SK-N-SH treated with all-trans-retinoic acid at 6 μM for 48 hours (cell line): ENCODE measurements around the gene LRRC38.

Experiments used
- ATAC-seq: fragments of 200-7000 bp; cut with Tn5 transposase; 3 replicates; pipeline ENCODE4 v1.9.1; 2020; ENCODE audit warnings: mild to moderate bottlenecking, moderate library complexity
- ARNTL ChIP-seq: fragments of 450-650 bp; formaldehyde crosslinking; IDR thresholded peaks from 2 replicates; pipeline ENCODE4 v1.5.0; 2020; ENCODE audit warnings: low read depth, mild to moderate bottlenecking, moderate library complexity, borderline replicate concordance
- BACH2 ChIP-seq: fragments of 250-450 bp; sonication (Bioruptor Pico); IDR thresholded peaks from 2 replicates; pipeline ENCODE4 v1.9.0; 2021; ENCODE audit warnings: mild to moderate bottlenecking, borderline replicate concordance
- CSDC2 ChIP-seq: fragments of 250-450 bp; sonication (Bioruptor Pico); IDR thresholded peaks from 2 replicates; pipeline ENCODE4 v1.5.0; 2020; ENCODE audit warnings: mild to moderate bottlenecking, moderate library complexity
- ESRRG ChIP-seq: fragments of 250-450 bp; sonication (Bioruptor Pico); IDR thresholded peaks from 2 replicates; pipeline ENCODE4 v1.6.1; 2021; ENCODE audit warnings: mild to moderate bottlenecking
- GLIS3 ChIP-seq: fragments of 250-450 bp; sonication (Bioruptor Pico); IDR thresholded peaks from 2 replicates; pipeline ENCODE4 v1.5.0; 2020; ENCODE audit warnings: mild to moderate bottlenecking, moderate library complexity
- OSR1 ChIP-seq: fragments of 250-450 bp; sonication (Bioruptor Pico); IDR thresholded peaks from 2 replicates; pipeline ENCODE4 v1.8.0; 2022; ENCODE audit warnings: moderate library complexity, mild to moderate bottlenecking, inconsistent platforms
- PATZ1 ChIP-seq: fragments of 250-450 bp; sonication (Bioruptor Pico); IDR thresholded peaks from 2 replicates; pipeline ENCODE4 v1.8.0; 2020; ENCODE audit warnings: mild to moderate bottlenecking, moderate library complexity, borderline replicate concordance
- RARB ChIP-seq: fragments of 250-450 bp; sonication (Bioruptor Pico); IDR thresholded peaks from 2 replicates; pipeline ENCODE4 v1.8.0; 2021; ENCODE audit warnings: mild to moderate bottlenecking, moderate library complexity
- SNAI2 ChIP-seq: fragments of 250-450 bp; sonication (Bioruptor Pico); IDR thresholded peaks from 2 replicates; pipeline ENCODE4 v1.5.0; 2020; ENCODE audit warnings: mild to moderate bottlenecking, moderate library complexity
- TCF4 ChIP-seq: fragments of 250-450 bp; sonication (Bioruptor Pico); IDR thresholded peaks from 2 replicates; pipeline ENCODE4 v1.8.0; 2021; ENCODE audit warnings: mild to moderate bottlenecking, moderate library complexity, borderline replicate concordance
- TOX ChIP-seq: fragments of 250-450 bp; sonication (Bioruptor Pico); IDR thresholded peaks from 2 replicates; pipeline ENCODE4 v1.8.0; 2021; ENCODE audit warnings: mild to moderate bottlenecking, moderate library complexity, borderline replicate concordance
- TSHZ2 ChIP-seq: fragments of 250-450 bp; sonication (Bioruptor Pico); IDR thresholded peaks from 2 replicates; pipeline ENCODE4 v1.5.0; 2020; ENCODE audit warnings: mild to moderate bottlenecking, moderate library complexity
- ZC3H10 ChIP-seq: fragments of 250-450 bp; sonication (Bioruptor Pico); IDR thresholded peaks from 2 replicates; pipeline ENCODE4 v1.5.1; 2021; ENCODE audit warnings: mild to moderate bottlenecking, moderate library complexity
- ZFP3 ChIP-seq: fragments of 250-450 bp; sonication (Bioruptor Pico); IDR thresholded peaks from 2 replicates; pipeline ENCODE4 v1.5.0; 2020; ENCODE audit warnings: mild to moderate bottlenecking, moderate library complexity
- ZFP30 ChIP-seq: fragments of 450-650 bp; formaldehyde crosslinking; IDR thresholded peaks from 2 replicates; pipeline ENCODE4 v1.5.0; 2022; ENCODE audit warnings: mild to moderate bottlenecking, moderate library complexity
- ZNF565 ChIP-seq: fragments of 450-650 bp; formaldehyde crosslinking; conservative IDR thresholded peaks from 2 replicates; pipeline ENCODE4 v1.5.0; 2020; ENCODE audit warnings: low read depth, mild to moderate bottlenecking, moderate library complexity
- ZNF70 ChIP-seq: fragments of 450-650 bp; formaldehyde crosslinking; IDR thresholded peaks from 2 replicates; pipeline ENCODE4 v1.5.0; 2020; ENCODE audit warnings: mild to moderate bottlenecking, moderate library complexity
- ZNF8 ChIP-seq: fragments of 450-650 bp; formaldehyde crosslinking; IDR thresholded peaks from 2 replicates; pipeline ENCODE4 v1.5.0; 2020; ENCODE audit warnings: mild to moderate bottlenecking, moderate library complexity
- TF ChIP-seq, protein P1 (sequence below): fragments of 250-450 bp; sonication (Bioruptor Pico); IDR thresholded peaks from 2 replicates; pipeline ENCODE4 v1.8.0; 2021; ENCODE audit warnings: low read depth, mild to moderate bottlenecking, moderate library complexity, borderline replicate concordance
- TF ChIP-seq, protein P2 (sequence below): fragments of 250-450 bp; sonication (Bioruptor Pico); IDR thresholded peaks from 2 replicates; pipeline ENCODE4 v1.5.1; 2021; ENCODE audit warnings: mild to moderate bottlenecking, moderate library complexity

The LRRC38 gene

GRCh38 chr1:13536571-13536970 lies 22.8 kb upstream of the LRRC38 start:
- TF ChIP-seq, protein P1, sequence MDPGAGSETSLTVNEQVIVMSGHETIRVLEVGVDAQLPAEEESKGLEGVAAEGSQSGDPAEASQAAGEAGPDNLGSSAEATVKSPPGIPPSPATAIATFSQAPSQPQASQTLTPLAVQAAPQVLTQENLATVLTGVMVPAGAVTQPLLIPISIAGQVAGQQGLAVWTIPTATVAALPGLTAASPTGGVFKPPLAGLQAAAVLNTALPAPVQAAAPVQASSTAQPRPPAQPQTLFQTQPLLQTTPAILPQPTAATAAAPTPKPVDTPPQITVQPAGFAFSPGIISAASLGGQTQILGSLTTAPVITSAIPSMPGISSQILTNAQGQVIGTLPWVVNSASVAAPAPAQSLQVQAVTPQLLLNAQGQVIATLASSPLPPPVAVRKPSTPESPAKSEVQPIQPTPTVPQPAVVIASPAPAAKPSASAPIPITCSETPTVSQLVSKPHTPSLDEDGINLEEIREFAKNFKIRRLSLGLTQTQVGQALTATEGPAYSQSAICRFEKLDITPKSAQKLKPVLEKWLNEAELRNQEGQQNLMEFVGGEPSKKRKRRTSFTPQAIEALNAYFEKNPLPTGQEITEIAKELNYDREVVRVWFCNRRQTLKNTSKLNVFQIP (CRISPR knock-in tag) = no peak
- TF ChIP-seq CSDC2 (CRISPR knock-in tag) (no peak), ZC3H10 (no peak)
- no peak for ATAC-seq

GRCh38 chr1:13535227-13535626 lies 21.4 kb upstream of the LRRC38 start:
- ATAC-seq = no peak

DNA sequence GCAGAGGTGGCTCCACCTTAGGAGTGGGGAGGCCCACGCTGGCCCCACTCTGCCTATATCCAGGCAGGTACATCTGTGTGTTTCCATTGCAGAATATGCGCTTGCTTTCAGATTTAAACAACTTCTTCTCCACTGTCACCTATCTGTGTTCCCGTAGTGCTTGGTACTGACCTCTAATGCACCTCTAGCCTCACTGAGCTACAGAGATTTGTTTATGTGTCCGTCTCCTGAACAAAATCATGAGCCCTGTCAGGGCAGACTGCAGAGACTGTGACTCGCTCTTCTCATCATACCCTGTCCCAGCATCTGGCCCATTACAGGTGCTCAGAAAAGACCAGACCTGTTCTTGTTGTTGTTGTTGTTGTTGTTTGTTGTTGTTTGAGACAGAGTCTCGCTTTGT lies 14.5 kb upstream of the LRRC38 start:
- no peak for ATAC-seq
- TF ChIP-seq SNAI2 (CRISPR knock-in tag) (no peak), RARB (CRISPR knock-in tag) (no peak), TOX (CRISPR knock-in tag) (no peak), ZNF565 (no peak), ESRRG (CRISPR knock-in tag) (no peak), ZNF70 (no peak), BACH2 (no peak), ZNF8 (CRISPR knock-in tag) (no peak), ARNTL (CRISPR knock-in tag) (no peak), TCF4 (CRISPR knock-in tag) (no peak), ZFP30 (no peak), PATZ1 (CRISPR knock-in tag) (no peak), OSR1 (CRISPR knock-in tag) (no peak), TSHZ2 (CRISPR knock-in tag) (no peak), GLIS3 (no peak)
- TF ChIP-seq, protein P2, sequence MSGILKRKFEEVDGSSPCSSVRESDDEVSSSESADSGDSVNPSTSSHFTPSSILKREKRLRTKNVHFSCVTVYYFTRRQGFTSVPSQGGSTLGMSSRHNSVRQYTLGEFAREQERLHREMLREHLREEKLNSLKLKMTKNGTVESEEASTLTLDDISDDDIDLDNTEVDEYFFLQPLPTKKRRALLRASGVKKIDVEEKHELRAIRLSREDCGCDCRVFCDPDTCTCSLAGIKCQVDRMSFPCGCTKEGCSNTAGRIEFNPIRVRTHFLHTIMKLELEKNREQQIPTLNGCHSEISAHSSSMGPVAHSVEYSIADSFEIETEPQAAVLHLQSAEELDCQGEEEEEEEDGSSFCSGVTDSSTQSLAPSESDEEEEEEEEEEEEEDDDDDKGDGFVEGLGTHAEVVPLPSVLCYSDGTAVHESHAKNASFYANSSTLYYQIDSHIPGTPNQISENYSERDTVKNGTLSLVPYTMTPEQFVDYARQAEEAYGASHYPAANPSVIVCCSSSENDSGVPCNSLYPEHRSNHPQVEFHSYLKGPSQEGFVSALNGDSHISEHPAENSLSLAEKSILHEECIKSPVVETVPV (CRISPR knock-in tag) = no peak

More at GRCh38 chr1:13535227-13535626, 21.4 kb upstream of the LRRC38 start:
- TF ChIP-seq ZNF8 (CRISPR knock-in tag) (no peak), PATZ1 (CRISPR knock-in tag) (no peak), TSHZ2 (CRISPR knock-in tag) (no peak), SNAI2 (CRISPR knock-in tag) (no peak), RARB (CRISPR knock-in tag) (no peak), ZFP3 (no peak), TOX (CRISPR knock-in tag) (no peak), ZFP30 (no peak)
